GM21515 (cell line): Measurements from ENCODE around the gene RNF125.
"Not testable (repeated sequence)": the region's sequence is repeated elsewhere in the genome, so short reads cannot be mapped to it uniquely, and the experiment has no call there.

Experiments
- ATAC-seq: cut with Tn5 transposase; IDR thresholded peaks from one replicate; pipeline ENCODE4 v1.9.1; 2021; ENCODE audit not compliant: unreplicated experiment

The RNF125 gene

GRCh38 chr18:32018331-32019250 is at the start of gene RNF125:
RNF125 (plus strand) TSS chr18:32018825; CDS start chr18:32018864, 39 bp downstream.
- peak; percentile 91 for ATAC-seq

GRCh38 chr18:31970617-31971016 is 48.0 kb upstream of the RNF125 start:
- no peak for ATAC-seq

GRCh38 chr18:31973929-31974546 is 44.6 kb upstream of the RNF125 start:
- no peak for ATAC-seq

GRCh38 chr18:31976242-31976641 is 42.4 kb upstream of the RNF125 start:
- no peak for ATAC-seq

- ATAC-seq, result no peak
Observed at GRCh38 chr18:31977270-31977872, 41.3 kb upstream of the RNF125 start.

- ATAC-seq, result no peak
Observed at GRCh38 chr18:31978616-31979015, 40.0 kb upstream of the RNF125 start.

- ATAC-seq, result no peak
Observed at GRCh38 chr18:31979714-31980113, 38.9 kb upstream of the RNF125 start.

GRCh38 chr18:31980863-31981262 is 37.8 kb upstream of the RNF125 start:
- no peak for ATAC-seq

- ATAC-seq, result no peak
Observed at GRCh38 chr18:31983020-31983419, 35.6 kb upstream of the RNF125 start.

- no peak for ATAC-seq
Observed at GRCh38 chr18:31983976-31984375, 34.6 kb upstream of the RNF125 start.

GRCh38 chr18:31990823-31991222 is 27.8 kb upstream of the RNF125 start:
- ATAC-seq, result peak; percentile 92

- ATAC-seq, result no peak
Observed at GRCh38 chr18:31996007-31996406, 22.6 kb upstream of the RNF125 start.

GRCh38 chr18:31998880-31999412 is 19.7 kb upstream of the RNF125 start:
- ATAC-seq, result no peak

GRCh38 chr18:32001141-32001540 is 17.5 kb upstream of the RNF125 start:
- ATAC-seq, result not testable (repeated sequence)

GRCh38 chr18:32003822-32004221 is 14.8 kb upstream of the RNF125 start:
- not testable (repeated sequence) for ATAC-seq

GRCh38 chr18:32010124-32010721 is 8.4 kb upstream of the RNF125 start:
- ATAC-seq, result no peak

- ATAC-seq, result no peak
Observed at GRCh38 chr18:32011193-32011592, 7.4 kb upstream of the RNF125 start.

- ATAC-seq, result no peak
Observed at GRCh38 chr18:32019251-32019948, 775 bp downstream of the RNF125 start.

GRCh38 chr18:32019949-32020625 is 1.5 kb downstream of the RNF125 start:
- ATAC-seq, result not testable (repeated sequence)
